Ishikawa (cell line): ENCODE data around the gene ACD.

Source experiments
- CEBPB ChIP-seq: IDR thresholded peaks from 2 replicates; pipeline ENCODE4 v1.6.1; 2012
- CREB1 ChIP-seq: IDR thresholded peaks from 2 replicates; pipeline ENCODE4 v1.6.1; 2012; ENCODE audit warnings: low read depth
- EGR1 ChIP-seq: IDR thresholded peaks from 2 replicates; pipeline ENCODE4 v1.6.1; 2012
- EP300 ChIP-seq: IDR thresholded peaks from 2 replicates; pipeline ENCODE4 v1.6.1; 2012; ENCODE audit warnings: borderline replicate concordance
- FOXM1 ChIP-seq: IDR thresholded peaks from 2 replicates; pipeline ENCODE4 v1.6.1; 2012; ENCODE audit warnings: low read depth, borderline replicate concordance
- NFIC ChIP-seq: IDR thresholded peaks from 2 replicates; pipeline ENCODE4 v1.6.1; 2012
- RAD21 ChIP-seq: IDR thresholded peaks from 2 replicates; pipeline ENCODE4 v1.6.1; 2012; ENCODE audit warnings: low read depth
- TAF1 ChIP-seq: IDR thresholded peaks from 2 replicates; pipeline ENCODE4 v1.6.1; 2012; ENCODE audit warnings: low read depth, mild to moderate bottlenecking
- TCF12 ChIP-seq: IDR thresholded peaks from 2 replicates; pipeline ENCODE4 v1.6.1; 2012; ENCODE audit warnings: low read depth
- TEAD4 ChIP-seq: IDR thresholded peaks from 2 replicates; pipeline ENCODE4 v1.6.1; 2012
- YY1 ChIP-seq: IDR thresholded peaks from 2 replicates; pipeline ENCODE4 v1.6.1; 2012; ENCODE audit warnings: low read depth
- ZBTB7A ChIP-seq: IDR thresholded peaks from 2 replicates; pipeline ENCODE4 v1.6.1; 2012; ENCODE audit warnings: low read depth
- TF ChIP-seq, protein P1 (sequence below): IDR thresholded peaks from 2 replicates; pipeline ENCODE4 v1.6.1; 2012
- TF ChIP-seq, protein P2 (sequence below): IDR thresholded peaks from 2 replicates; pipeline ENCODE4 v1.6.1; 2012
- TF ChIP-seq, protein P3 (sequence below): IDR thresholded peaks from 2 replicates; pipeline ENCODE4 v1.6.1; 2012; ENCODE audit warnings: low read depth, mild to moderate bottlenecking

Gene ACD

DNA sequence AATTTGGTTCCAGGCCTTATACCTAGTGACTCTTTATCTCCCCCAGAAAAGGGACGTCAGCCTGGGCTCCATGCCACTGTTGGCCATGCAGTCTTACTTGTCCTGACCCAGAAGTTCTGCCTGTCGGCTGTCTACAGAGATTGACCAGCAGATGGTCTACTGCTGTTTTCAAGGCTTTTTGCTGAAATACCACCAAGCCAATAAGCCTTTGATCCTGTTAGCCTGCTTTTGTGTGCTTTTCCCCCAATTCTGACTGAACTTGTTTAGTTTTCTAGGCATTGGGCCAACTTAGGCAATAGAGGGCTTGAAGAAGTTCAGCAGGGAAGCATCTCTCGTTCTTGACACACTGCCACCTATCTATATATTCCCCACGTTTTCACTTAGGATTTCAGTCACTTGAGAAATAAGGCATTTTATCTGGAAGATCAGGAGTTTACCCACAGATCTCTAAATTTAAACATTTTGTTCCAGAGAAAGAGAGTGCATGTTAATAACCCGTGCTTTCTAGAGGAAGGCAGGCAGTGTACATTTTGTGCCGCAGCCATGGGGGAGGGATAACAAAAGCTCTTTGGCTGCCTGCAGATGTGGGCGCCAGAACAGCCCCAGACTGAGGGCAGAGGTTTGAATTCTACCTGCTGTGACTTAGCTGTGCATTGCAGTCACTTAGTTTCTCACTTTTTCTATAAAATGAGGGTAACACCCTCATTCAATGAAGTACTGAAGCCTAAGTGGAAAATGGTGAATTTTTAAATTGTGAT, 27.5 kb downstream of the ACD start:
- TF ChIP-seq NFIC: no peak
- TF ChIP-seq FOXM1: no peak
- no peak for TF ChIP-seq RAD21
- TF ChIP-seq, protein P1, sequence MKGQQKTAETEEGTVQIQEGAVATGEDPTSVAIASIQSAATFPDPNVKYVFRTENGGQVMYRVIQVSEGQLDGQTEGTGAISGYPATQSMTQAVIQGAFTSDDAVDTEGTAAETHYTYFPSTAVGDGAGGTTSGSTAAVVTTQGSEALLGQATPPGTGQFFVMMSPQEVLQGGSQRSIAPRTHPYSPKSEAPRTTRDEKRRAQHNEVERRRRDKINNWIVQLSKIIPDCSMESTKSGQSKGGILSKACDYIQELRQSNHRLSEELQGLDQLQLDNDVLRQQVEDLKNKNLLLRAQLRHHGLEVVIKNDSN: no peak
- TF ChIP-seq TEAD4: no peak
- TF ChIP-seq CEBPB: no peak
- TF ChIP-seq, protein P2, sequence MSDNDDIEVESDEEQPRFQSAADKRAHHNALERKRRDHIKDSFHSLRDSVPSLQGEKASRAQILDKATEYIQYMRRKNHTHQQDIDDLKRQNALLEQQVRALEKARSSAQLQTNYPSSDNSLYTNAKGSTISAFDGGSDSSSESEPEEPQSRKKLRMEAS: no peak
- TF ChIP-seq EGR1: no peak
- TF ChIP-seq ZBTB7A: no peak
- TF ChIP-seq TAF1: no peak
- no peak for TF ChIP-seq EP300
- TF ChIP-seq TCF12: no peak
- TF ChIP-seq CREB1: no peak
- no peak for TF ChIP-seq YY1
- TF ChIP-seq, protein P3, sequence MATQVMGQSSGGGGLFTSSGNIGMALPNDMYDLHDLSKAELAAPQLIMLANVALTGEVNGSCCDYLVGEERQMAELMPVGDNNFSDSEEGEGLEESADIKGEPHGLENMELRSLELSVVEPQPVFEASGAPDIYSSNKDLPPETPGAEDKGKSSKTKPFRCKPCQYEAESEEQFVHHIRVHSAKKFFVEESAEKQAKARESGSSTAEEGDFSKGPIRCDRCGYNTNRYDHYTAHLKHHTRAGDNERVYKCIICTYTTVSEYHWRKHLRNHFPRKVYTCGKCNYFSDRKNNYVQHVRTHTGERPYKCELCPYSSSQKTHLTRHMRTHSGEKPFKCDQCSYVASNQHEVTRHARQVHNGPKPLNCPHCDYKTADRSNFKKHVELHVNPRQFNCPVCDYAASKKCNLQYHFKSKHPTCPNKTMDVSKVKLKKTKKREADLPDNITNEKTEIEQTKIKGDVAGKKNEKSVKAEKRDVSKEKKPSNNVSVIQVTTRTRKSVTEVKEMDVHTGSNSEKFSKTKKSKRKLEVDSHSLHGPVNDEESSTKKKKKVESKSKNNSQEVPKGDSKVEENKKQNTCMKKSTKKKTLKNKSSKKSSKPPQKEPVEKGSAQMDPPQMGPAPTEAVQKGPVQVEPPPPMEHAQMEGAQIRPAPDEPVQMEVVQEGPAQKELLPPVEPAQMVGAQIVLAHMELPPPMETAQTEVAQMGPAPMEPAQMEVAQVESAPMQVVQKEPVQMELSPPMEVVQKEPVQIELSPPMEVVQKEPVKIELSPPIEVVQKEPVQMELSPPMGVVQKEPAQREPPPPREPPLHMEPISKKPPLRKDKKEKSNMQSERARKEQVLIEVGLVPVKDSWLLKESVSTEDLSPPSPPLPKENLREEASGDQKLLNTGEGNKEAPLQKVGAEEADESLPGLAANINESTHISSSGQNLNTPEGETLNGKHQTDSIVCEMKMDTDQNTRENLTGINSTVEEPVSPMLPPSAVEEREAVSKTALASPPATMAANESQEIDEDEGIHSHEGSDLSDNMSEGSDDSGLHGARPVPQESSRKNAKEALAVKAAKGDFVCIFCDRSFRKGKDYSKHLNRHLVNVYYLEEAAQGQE: no peak

DNA sequence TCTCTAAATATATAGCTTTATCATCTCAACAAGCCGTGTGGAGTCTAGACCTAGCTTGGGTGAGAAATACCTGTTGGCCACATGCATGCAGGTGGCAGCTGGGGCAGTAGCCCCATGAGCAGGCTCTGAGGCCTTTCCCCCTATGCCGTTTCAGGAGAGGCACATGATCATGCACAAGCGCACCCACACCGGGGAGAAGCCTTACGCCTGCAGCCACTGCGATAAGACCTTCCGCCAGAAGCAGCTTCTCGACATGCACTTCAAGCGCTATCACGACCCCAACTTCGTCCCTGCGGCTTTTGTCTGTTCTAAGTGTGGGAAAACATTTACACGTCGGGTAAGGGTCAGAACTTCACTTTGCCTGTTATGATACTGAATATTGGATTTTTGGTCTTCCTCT, 31.8 kb downstream of the ACD start:
- TF ChIP-seq CREB1 (no peak), TEAD4 (no peak), FOXM1 (no peak), TAF1 (no peak), NFIC (no peak), ZBTB7A (no peak), YY1 (no peak), EGR1 (no peak), RAD21 (no peak), TCF12 (no peak)
- TF ChIP-seq, protein P3: no peak

DNA sequence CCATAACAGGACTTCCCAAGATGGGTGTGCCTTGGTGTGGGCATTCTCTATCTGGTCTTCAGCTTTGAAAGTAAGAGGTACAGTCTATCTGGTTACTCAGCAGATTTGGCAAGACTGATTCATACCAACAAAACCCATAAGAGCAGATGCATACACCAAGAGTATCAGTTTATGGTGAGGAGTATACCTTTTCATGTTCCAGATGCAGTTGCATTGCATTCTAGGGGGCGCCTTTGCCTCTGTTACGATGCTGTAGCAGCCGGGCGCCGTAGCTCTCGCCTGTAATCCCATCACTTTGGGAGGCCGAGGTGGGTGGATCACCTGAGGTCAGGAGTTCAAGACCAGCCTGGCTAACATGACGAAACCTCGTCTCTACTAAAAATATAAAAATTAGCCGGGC, 46.3 kb downstream of the ACD start:
- TF ChIP-seq TAF1 (no peak), TCF12 (no peak), EGR1 (no peak), CEBPB (no peak), EP300 (no peak)
- TF ChIP-seq, protein P3: no peak

DNA sequence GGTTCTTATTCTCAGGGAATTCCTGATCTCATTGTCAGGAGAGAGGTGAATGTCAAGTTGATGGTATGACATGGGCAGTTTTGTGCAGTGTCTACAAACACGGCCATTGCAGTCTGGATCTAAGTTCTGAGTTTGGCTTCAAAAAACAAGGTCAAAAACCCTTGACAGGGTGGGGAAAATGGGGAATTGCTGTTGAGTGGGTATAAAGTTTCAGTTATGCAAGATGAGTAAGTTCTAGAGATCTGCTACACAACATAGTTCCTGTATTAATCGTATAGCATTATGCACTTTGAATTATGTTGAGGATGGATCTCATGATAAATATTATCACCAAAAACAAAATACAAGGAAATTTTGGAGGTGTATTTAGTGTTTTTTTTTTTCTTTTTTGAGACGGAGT, 51.7 kb downstream of the ACD start:
- no peak for TF ChIP-seq CEBPB
- no peak for TF ChIP-seq YY1
- TF ChIP-seq, protein P1: no peak
- TF ChIP-seq TEAD4: no peak
- TF ChIP-seq FOXM1: no peak
- TF ChIP-seq NFIC: no peak
- TF ChIP-seq, protein P3: no peak
- TF ChIP-seq, protein P2: no peak
- TF ChIP-seq EGR1: no peak
- no peak for TF ChIP-seq TCF12
- TF ChIP-seq CREB1: no peak
- no peak for TF ChIP-seq ZBTB7A
- TF ChIP-seq RAD21: no peak
- no peak for TF ChIP-seq TAF1
